GM18873 (cell line): ENCODE measurements around the gene KRT12.

Source experiments
- ATAC-seq: cut with Tn5 transposase; IDR thresholded peaks from one replicate; pipeline ENCODE4 v1.9.1; 2021; ENCODE audit warnings: mild to moderate bottlenecking, moderate library complexity, moderate number of reproducible peaks; ENCODE audit not compliant: unreplicated experiment, low FRiP score

KRT12 gene

DNA sequence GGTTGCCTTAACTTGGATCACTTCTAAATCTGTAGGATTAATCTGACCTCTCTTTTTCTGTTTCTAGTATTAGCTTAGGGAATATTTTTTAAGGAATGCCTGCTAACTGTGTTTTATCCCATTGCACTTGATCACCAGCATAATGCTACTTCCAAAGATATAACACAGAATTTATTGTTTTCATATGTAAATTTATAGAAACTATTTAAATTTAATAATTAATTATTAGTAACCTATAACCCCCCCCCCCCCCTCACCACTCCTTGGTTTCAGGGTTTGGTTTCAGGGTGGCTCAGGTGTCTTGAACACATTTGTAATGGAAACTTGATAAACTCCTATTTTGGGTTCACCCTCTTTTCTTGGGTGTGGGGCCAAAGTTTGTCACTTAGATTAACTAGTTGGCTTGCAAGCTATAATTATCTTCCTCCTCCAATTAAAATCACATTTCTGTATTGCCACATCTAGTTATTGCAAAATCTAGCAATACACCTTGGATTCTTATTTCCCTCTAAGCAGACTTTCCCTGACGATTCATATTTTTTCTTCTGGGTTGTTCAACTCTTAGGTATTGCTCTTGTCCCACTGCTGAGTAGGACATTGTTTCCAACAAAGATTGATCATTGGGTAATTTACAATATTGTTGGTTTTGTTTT is 18.3 kb downstream of the KRT12 start:
- no peak for ATAC-seq

DNA sequence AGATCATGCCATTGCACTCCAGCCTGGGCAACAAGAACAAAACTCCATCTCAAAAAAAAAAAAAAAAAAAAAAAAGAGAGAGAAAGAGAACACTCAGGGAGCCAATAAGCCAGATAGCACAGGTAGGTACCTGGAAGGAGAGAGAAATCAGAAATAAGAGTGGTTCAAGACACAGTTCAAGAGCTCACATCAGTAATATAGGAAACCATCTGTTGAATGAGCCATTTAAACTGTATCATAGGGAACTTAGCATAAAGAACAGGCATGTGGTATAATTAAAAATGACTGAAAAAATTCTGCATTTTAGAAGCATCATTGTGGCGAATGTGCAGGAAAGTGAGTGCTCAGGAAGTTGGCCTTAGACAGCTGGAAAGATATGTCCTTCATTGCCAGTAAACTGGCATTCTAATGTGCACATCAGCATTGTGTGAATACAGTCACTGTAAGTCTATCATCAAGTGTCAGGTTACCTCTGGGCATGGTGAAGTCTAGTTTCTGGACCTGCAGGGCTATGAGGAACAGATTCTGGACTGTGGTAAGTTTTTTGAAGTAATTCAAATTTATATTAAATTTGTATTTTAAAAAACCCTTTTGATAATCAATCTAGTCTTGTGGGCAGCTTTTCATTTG is 20.4 kb downstream of the KRT12 start:
- no peak for ATAC-seq

DNA sequence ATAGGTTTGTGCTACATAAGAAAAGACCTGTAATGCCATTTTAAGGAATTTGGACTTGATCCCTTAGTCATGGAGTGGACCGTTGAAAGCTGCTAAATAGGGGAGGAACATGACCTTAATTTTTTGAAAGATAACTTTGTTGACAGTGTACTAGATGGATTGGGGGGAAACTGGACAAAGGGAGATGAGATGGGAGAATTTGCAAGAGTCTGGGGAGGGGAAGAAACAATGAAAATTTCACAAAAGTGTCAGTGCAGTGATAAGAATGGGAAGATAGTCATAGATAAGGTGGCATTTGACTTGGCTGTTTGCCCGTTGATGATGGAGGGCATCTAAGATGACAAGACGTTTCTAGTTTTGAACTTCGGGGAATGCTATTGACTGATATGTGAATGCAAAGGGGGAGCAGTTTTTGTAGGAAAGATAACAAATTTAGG is 22.3 kb downstream of the KRT12 start:
- ATAC-seq, result no peak

DNA sequence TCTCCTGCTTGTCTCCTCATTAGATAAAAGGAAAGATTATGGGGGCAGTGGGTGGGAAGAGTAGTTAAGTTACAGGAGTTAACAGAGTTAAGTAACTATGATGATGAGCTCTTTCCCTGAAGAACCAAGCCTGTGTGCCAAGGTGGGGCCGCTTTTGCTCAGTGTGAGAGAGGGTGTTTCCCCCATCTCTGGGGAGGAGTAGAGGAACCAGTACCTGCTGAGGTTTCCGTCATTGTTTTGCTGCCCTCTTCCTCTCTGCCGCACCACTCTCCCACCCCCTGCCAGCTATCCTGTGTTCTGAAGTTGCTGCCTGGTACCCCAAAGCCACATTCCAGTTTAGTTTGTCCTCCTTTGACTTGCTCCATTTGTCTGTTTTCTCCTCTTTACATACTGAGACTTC is 23.8 kb downstream of the KRT12 start:
- ATAC-seq, result no peak

DNA sequence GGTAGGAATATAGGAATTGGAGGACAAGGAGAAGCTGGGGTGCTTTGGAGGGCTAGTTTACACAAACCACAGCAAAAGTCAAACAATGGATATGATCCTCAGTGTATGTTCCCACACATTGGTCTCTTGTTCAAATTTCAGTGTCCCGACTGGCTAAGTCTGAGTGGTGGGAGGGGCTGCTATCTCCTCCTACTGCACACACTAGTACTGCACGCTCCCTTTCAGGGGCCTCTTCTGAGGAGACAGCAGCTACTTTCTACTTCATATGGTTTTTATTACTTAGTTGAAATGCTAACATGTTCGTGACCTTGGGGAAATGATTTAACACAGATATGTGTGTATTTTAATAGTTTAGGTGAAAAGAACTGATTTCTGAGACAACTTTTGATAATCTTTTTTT is 25.8 kb downstream of the KRT12 start:
- no peak for ATAC-seq

DNA sequence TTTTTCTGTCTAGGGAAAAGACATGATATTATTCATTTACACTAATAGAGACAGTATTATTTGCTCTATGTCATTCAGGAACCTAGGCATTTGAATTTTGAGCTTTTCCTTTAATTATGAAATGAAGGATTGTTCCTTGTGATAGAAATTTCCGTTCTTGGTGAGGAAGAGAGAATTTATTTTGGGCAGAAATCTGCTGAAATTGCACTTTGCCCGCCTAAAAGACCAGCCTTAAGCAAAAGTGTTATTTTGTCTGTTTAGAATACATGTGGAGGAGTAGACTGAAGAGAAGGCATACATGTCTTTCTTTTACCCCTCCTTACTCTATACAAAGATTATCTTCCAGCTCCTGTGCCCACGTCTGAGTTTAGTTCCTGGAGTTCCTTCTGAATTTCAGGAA is 27.8 kb downstream of the KRT12 start:
- ATAC-seq, result no peak

DNA sequence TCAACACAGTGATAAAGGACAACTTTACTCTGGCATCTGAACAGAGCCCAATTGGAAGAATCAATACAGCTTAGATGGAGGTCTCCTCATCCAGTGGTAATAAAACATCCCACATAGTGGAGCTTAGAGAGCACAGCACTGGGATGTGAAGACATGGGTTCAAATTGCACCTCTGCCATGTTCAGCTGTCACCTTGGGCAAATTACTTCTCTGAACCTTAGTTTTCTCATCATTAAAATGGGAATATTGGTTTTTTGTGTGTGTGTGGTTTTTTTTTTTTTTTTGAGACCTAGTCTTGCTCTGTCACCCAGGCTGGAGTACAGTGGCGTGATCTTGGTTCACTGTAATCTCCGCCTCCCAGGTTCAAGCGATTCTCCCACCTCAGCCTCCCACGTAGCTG is 31.0 kb downstream of the KRT12 start:
- ATAC-seq, result no peak

DNA sequence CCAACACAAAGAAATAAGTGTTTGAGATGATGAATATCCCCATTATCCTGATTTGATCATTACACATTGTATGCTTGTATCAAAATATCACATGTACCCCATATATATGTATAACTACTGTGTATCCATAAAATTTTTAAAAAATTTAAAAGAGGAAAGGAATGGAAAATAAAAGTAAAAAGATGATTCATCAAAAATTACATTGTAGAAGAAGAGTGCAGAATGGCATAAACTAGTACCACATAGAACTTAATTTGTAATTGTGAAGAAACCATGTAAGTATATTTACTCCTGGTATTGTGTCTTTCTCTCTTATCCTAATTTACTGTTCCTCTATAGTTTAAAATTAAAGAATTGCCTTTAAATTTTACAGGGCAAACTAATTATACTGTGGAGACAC is 33.1 kb downstream of the KRT12 start:
- ATAC-seq, result no peak

DNA sequence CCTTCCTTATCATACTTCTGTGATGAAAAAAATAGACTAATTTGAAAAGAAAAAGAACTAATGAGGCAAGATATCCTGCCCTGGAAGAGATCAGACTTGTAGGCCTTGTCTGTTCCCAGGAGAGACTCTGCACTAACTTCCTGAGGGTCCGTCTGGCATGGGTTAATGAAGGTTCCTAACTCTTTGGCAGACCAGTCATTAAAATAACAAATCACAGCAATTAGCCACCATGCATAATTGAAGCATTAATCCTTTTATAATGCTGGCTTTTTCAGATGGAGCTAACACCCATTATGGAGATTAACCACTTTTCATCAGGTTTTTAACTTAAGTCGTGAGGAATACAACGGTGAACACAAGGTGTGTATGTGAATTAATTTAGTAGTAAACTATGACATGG is 34.2 kb downstream of the KRT12 start:
- no peak for ATAC-seq

DNA sequence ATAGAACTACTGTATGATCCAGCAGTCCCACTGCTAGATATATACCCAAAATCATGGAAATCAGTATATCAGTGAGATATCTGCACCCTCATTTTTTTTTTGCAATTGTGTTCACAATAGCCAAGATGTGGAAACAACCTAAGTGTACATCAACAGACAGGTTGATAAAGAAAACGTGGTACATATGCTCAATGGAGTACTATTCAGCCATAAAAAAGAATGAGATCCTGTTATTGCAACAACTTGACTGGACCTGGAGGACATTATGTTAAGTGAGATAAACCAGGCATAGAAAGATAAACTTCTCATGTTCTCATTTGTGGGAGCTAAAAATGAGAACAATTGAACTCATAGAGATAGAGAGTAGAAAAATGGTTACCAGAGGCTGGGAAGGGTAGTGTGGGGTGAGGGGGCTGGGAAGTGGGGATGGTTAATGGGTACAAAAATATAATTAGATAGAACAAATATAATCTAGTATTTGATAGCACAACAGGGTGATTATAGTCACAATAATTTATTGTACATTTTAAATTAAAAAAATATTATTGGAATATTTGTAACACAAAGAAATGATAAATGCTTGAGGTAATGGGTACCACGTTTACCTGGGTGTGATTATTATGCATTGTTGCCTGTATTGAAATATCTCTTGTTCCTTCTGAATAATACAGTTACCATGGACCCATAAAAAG is 36.8 kb downstream of the KRT12 start:
- ATAC-seq, result no peak

DNA sequence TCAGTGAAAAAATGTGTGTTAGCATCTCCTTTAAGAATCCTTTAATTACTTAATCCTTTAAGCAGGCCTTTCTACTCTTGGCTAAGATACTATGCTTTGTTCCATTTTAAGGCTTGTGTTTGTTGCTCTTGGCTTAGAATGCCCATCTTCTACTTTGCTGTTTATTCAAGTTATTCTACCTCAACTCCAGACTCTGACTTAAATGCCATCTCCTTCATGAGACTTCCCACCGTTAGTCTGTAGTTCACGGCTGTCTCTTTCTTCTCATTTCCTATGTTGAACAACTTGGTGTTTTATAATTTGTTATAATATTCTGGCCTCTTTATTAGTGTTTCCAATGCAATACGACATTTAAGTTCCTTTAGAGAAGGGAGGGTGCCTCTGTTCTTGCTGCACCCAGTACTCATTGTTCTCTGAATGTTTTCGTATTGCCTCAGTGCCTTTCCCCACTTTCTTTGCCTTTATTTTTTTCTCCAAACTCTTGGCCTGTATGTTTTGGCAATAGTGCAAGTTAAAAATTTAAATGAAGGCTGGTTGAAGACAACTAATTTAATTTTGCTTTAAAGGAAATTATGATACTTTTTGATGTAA is 38.5 kb downstream of the KRT12 start:
- ATAC-seq, result no peak

DNA sequence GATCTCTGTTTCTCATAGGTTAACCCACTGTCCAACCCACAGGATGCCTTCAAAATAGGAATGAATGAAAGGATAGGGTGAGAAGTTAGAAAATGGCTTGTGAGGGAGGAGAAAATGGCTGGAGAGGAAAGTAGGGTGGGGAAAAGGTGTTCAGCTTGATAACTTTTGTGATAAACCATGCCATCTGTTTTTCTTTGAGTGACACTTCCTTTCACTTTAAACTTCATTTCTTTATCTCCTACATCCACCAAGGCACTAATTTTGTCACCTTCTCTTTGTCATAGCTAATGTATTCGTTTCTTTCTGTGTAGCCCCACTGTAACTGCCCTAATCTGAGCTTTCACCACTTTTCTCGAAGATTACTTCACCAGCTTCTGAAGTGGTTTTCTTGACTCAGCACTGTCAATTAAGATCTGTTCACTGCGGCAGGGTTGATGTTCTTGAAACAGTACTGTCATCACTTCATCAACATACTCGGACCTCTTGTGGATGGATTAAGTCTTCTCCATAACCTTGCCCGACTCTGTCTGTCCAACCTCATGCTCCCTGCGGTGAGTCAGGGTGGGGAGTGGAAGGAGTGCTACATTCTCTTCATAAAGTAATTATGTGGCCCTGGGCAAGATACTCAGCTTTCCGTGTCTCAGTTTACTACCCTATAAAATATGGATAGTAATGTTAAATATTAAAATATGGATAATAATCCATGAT is 39.1 kb downstream of the KRT12 start:
- ATAC-seq, result no peak

DNA sequence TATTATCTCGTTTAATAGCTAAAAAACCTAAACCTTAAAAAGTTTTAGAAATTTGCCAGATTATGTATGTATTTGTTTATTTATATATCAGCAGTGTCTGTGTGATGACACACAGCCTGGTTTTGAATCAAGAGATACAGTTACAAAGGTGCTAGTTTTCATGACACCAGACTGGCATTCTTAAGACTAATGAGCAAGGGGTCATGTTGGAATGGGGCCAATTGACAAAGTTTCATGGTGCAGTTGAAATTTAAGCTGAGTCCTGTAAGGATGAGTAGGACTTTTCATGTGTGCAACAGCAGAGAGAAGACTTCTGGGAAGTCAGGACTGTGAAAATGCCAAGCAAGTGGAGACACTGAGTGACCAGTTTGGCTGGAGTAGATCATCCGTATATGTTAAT is 41.4 kb downstream of the KRT12 start:
- ATAC-seq, result no peak

DNA sequence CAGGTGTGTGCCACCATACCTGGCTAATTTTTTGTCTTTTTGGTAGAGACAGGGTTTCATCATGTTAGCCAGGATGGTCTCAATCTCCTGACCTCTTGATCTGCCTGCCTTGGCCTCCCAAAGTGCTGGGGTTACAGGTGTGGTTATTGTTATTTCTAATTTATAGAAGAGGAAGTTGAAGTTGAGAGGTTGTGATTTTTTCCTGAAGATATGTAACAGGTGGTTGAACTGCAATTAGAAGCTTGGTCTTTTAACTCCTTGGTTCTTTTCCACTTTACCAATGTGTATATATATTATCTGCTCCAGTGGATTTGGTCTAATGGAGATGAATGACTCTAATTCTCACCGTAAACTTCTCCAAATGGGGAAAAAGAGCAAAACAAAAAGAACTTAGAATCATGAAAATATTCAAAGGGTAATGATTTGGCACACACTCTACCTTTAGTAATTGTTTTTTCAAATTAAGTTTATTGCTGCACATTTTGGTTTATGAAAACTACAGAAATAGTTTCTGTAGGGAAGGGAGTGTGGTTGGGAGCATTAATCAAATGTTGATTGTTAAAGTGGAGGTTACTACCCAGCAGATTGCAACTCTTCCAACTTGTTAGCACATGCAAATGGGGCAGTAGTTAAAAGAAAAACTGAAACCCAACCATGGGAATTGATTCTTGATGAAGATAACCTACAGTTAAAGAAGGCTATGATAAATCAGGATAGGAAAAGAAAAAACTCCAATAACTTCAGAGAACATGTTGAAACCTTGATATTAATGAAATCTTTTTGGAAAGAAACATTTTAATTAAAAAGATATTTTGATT is 42.8 kb downstream of the KRT12 start:
- ATAC-seq, result no peak

DNA sequence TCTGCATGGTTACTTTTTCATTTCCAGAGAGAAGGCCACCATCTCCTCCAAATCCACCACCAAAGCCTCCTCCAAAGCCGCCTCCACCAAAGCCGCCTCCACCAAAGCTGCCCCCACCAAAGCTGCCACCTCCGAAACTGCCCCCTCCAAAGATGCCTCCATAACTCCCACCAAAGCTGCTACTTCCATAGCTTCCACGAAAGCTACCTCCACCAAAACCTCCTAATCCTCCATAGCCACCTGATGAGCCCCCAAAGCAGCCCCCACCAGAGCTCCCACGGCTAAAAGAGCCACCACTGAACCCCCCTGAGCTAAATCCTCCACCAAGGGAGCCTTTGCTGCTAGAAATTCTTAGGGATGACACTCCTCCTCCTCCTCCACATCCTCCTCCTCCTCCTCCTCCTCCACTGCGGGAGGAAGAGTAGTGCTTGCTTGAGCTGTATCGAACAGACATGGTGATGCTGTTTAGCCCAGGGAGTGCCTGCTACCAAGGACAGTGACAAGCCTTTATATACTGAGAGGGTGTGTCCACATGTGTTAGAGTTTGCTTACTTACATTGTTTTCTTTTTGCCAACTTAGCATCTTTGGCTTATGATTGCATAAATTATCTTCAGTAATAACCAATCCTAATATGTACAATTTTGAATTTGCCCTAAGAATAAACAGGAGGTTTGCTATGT is 44.8 kb downstream of the KRT12 start, which contains the start of gene KRT10:
TSS of gene KRT10 (minus strand) at position 483 of the 681 bp plus-strand sequence. CDS start at position 454, 29 bp downstream.
- no peak for ATAC-seq

DNA sequence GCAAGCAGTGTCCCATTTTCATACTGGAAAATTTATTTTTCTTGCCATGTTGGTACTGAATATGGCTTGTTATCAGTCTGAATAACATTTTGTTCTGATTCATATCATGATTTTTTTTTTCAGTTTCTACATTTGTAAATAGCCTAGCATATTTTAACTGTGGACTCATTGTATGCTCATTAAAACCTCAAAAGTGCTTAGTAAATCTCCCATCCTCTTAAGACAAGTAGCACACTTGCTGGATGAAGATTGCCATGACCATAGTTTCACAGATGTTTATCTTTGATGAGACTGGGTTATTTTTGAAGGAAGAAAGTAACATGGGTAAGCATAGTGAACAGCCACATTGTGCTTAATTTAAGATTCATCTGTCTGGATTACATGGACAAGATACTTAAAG is 45.5 kb downstream of the KRT12 start:
- no peak for ATAC-seq

DNA sequence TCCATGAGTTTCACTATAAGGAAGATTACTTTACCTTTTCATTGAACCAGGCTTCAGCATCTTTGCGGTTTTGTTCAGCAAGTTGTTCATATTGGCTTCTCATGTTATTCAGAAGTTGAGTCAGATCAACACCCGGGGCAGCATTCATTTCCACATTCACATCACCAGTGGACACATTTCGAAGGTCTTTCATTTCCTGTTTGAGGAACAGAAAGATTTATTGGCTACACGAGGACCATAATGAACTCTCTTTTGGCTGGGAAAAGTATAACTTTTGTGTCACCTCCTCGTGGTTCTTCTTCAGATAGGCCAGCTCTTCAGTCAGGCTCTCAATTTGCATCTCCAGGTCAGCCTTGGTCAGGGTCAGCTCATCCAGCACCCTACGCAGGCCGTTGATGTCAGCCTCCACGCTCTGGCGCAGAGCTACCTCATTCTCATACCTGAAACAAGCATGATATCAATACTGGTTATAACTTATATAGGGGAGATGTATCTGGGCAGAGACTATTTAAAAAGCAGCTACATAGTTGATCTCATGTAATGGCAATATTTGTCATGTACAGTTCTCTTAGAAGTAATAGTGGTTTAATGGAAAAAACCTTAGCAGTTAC is 46.7 kb downstream of the KRT12 start:
- ATAC-seq, result no peak

DNA sequence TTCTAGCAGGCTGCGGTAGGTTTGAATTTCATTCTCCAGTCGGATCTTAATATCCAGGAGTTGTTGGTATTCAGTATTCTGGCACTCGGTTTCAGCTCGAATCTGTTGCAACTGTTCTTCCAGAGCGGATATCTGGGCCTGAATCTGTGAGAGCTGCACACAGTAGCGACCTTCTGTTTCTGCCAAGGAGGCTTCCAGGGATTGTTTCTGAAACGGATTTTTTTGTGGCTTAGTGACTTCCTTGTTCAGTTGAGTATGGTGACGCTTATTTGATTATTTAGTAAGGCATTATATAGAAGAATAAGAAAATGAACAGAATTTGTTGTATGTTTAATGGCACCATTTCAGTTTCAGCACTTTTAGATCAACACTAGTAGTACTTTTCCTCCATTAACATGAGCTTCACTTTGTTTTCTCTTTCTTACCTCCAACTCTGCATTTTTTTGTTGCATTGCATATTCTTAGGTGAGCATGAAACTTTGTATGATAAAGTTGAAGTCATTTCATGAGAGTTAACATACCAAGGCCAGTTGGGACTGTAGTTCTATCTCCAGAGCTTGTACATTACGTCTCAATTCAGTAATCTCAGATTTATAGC is 47.4 kb downstream of the KRT12 start:
- ATAC-seq, result no peak
